ENCODE data around the gene PIK3R4. TPM values are rescaled to one million over a fixed set of nuclear protein-coding genes. Genes with fewer than 3 reads are reported as not detected.
A peak's percentile ranks its signal among the peaks of the same experiment; 100 is the strongest.

The PIK3R4 gene
- total RNA-seq, 6 experiments from 2014 or later, result 21.3 to 28.3 (median 22.9) TPM

GRCh38 chr3:130662501-130662996, 84.1 kb downstream of the PIK3R4 start:
- peaks cover 17% of the 10 kb centered on the region for H3K4me1 Mint-ChIP-seq (ENCODE audit: low read depth)
- H3K9me3 Mint-ChIP-seq, result no peaks in the 10 kb centered on the region
- no peak overlapping the region for H3K27ac Mint-ChIP-seq
- no peaks in the 10 kb centered on the region for H3K36me3 Mint-ChIP-seq (ENCODE audit: low read depth)
- no peaks in the 10 kb centered on the region for H3K27me3 Mint-ChIP-seq (ENCODE audit: insufficient read depth)
- no peak for TF ChIP-seq CTCF (IDR thresholded peaks at IDR 0.05)
- no peak for DNase-seq
- H3K4me3 Mint-ChIP-seq, result no peak overlapping the region

GRCh38 chr3:130661140-130661891, 85.3 kb downstream of the PIK3R4 start:
- no peak for TF ChIP-seq CTCF (IDR thresholded peaks at IDR 0.05)
- H3K4me1 Mint-ChIP-seq (ENCODE audit: low read depth), result peaks cover 19% of the 10 kb centered on the region
- H3K27ac Mint-ChIP-seq, result no peak overlapping the region
- H3K36me3 Mint-ChIP-seq (ENCODE audit: low read depth), result no peaks in the 10 kb centered on the region
- no peaks in the 10 kb centered on the region for H3K27me3 Mint-ChIP-seq (ENCODE audit: insufficient read depth)
- no peaks in the 10 kb centered on the region for H3K9me3 Mint-ChIP-seq
- no peak for DNase-seq
- H3K4me3 Mint-ChIP-seq, result no peak overlapping the region

GRCh38 chr3:130659911-130660310, 86.7 kb downstream of the PIK3R4 start:
- H3K4me3 Mint-ChIP-seq, result no peak overlapping the region
- no peak for DNase-seq
- H3K4me1 Mint-ChIP-seq (ENCODE audit: low read depth), result peaks cover 19% of the 10 kb centered on the region
- H3K27ac Mint-ChIP-seq, result no peak overlapping the region
- H3K27me3 Mint-ChIP-seq (ENCODE audit: insufficient read depth), result no peaks in the 10 kb centered on the region
- TF ChIP-seq CTCF (IDR thresholded peaks at IDR 0.05), result no peak
- no peaks in the 10 kb centered on the region for H3K9me3 Mint-ChIP-seq
- no peaks in the 10 kb centered on the region for H3K36me3 Mint-ChIP-seq (ENCODE audit: low read depth)

GRCh38 chr3:130658678-130659077, 88.0 kb downstream of the PIK3R4 start:
- no peak for TF ChIP-seq CTCF (IDR thresholded peaks at IDR 0.05)
- H3K27me3 Mint-ChIP-seq (ENCODE audit: insufficient read depth), result no peaks in the 10 kb centered on the region
- H3K27ac Mint-ChIP-seq, result peak overlapping the region; percentile 20; the same call in 1 of the 2 replicates
- H3K36me3 Mint-ChIP-seq (ENCODE audit: low read depth), result no peaks in the 10 kb centered on the region
- DNase-seq, result peak; percentile 44
- H3K4me3 Mint-ChIP-seq, result no peak overlapping the region
- peaks cover 19% of the 10 kb centered on the region for H3K4me1 Mint-ChIP-seq (ENCODE audit: low read depth)
- H3K9me3 Mint-ChIP-seq, result no peaks in the 10 kb centered on the region

GRCh38 chr3:130656627-130657026, 90.0 kb downstream of the PIK3R4 start:
- Mint-ChIP-seq H3K4me1 (ENCODE audit: low read depth) (peaks cover 19% of the 10 kb centered on the region), H3K4me3 (no peak overlapping the region), H3K9me3 (no peaks in the 10 kb centered on the region), H3K27me3 (ENCODE audit: insufficient read depth) (no peaks in the 10 kb centered on the region), H3K27ac (no peak overlapping the region), H3K36me3 (ENCODE audit: low read depth) (no peaks in the 10 kb centered on the region)
- no peak for TF ChIP-seq CTCF (IDR thresholded peaks at IDR 0.05)
- no peak for DNase-seq

All from HFFc6 (cell line).